ENCODE measurements around the gene HPRT1. TPM values are rescaled to one million over a fixed set of nuclear protein-coding genes. Genes with fewer than 3 reads are reported as not detected.

The HPRT1 gene
- total RNA-seq = 10 to 100 TPM; 96.0 to 96.2 TPM

GRCh38 chrX:134460005-134460861 is at the start of gene HPRT1:
HPRT1 (plus strand) TSS chrX:134460165; CDS start chrX:134460312, 147 bp downstream.
- Mint-ChIP-seq H3K9me3 (no peaks in the 10 kb centered on the region), H3K36me3 (peaks cover 0 to 4% of the 10 kb centered on the region in 2 donors), H3K27ac (peak within 1 kb of the TSS; percentile 82 to 86)
- peak; percentile 96 to 97 for ATAC-seq
- DNase-seq (ENCODE audit: low spot score in 2 of 2) = peak; percentile 69 to 78

GRCh38 chrX:134416087-134416486 is 43.9 kb upstream of the HPRT1 start:
- no peaks in the 10 kb centered on the region for H3K9me3 Mint-ChIP-seq
- H3K36me3 Mint-ChIP-seq = peaks cover 6 to 7% of the 10 kb centered on the region in 2 donors
- no peak for DNase-seq (ENCODE audit: low spot score in 2 of 2)
- no peak overlapping the region for H3K27ac Mint-ChIP-seq
- ATAC-seq = no peak

GRCh38 chrX:134418317-134419113 is 41.5 kb upstream of the HPRT1 start:
- H3K9me3 Mint-ChIP-seq = no peaks in the 10 kb centered on the region
- peaks cover 3 to 7% of the 10 kb centered on the region in 2 donors for H3K36me3 Mint-ChIP-seq
- ATAC-seq (no peak), DNase-seq (ENCODE audit: low spot score in 2 of 2) (no peak)
- no peak overlapping the region for H3K27ac Mint-ChIP-seq

GRCh38 chrX:134419784-134420183 is 40.2 kb upstream of the HPRT1 start:
- H3K27ac Mint-ChIP-seq = no peak overlapping the region
- DNase-seq (ENCODE audit: low spot score in 2 of 2) (no peak), ATAC-seq (no peak)

GRCh38 chrX:134423606-134424005 is 36.4 kb upstream of the HPRT1 start:
- DNase-seq (ENCODE audit: low spot score in 2 of 2) (no peak), ATAC-seq (no peak)
- Mint-ChIP-seq H3K9me3 (no peaks in the 10 kb centered on the region), H3K27ac (no peak overlapping the region), H3K36me3 (no peaks in the 10 kb centered on the region)

More at GRCh38 chrX:134419784-134420183, 40.2 kb upstream of the HPRT1 start:
- H3K36me3 Mint-ChIP-seq = peaks cover 0 to 7% of the 10 kb centered on the region in 2 donors
- H3K9me3 Mint-ChIP-seq = no peaks in the 10 kb centered on the region

DNA sequence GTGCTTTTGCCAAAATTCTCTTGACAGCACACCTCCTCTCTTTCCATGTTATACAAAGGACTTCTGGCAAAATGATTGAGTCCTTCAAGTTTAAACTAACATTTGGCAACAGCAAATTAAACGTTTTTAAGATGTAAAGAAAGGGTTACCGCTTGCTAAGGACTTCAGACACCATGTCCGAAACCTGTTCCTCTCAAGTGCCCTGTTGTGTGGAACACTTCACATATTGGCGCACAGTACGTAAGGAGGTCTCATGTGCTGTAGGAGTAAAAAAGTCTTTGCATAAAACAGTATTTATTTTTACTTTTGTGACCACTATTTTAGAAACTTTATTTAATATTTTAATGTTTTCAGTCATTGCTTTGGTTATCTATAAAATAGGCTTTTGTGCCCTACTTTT is 33.7 kb upstream of the HPRT1 start:
- H3K36me3 Mint-ChIP-seq = no peaks in the 10 kb centered on the region
- DNase-seq (ENCODE audit: low spot score in 2 of 2) (no peak), ATAC-seq (no peak)
- H3K9me3 Mint-ChIP-seq = no peaks in the 10 kb centered on the region
- no peak overlapping the region for H3K27ac Mint-ChIP-seq

GRCh38 chrX:134431894-134432293 is 28.1 kb upstream of the HPRT1 start:
- Mint-ChIP-seq H3K36me3 (peaks cover 5 to 6% of the 10 kb centered on the region in 2 donors), H3K27ac (peak overlapping the region; percentile 44 to 49), H3K9me3 (no peaks in the 10 kb centered on the region)
- DNase-seq (ENCODE audit: low spot score in 2 of 2) (peak in 1 of 2 donors; percentile 2), ATAC-seq (peak; percentile 93 to 99)

GRCh38 chrX:134435894-134436293 is 24.1 kb upstream of the HPRT1 start:
- Mint-ChIP-seq H3K36me3 (peaks cover 5 to 6% of the 10 kb centered on the region in 2 donors), H3K9me3 (no peaks in the 10 kb centered on the region), H3K27ac (peak overlapping the region in 1 of 2 donors; percentile 81)
- no peak for DNase-seq (ENCODE audit: low spot score in 2 of 2)
- ATAC-seq = no peak

DNA sequence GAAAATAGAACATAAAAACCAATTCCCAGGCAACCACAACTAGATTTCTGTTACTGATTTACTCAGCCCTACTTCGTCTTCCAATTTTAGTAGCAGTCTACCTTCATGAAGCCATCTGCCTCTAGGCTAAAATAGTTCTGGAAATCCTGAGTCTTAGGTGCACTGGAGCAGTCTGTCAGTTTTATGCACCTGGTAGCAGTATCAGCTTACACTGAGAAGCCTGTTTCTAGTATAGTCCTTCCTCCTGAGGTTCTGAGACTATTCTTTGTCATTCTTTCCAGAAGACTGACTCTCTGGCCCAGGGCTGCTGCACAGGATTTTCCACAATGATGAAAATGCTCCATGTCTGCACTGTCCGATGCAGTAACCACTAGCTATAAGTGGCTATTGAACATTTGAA is 16.9 kb upstream of the HPRT1 start:
- no peak overlapping the region for H3K27ac Mint-ChIP-seq
- H3K9me3 Mint-ChIP-seq = no peaks in the 10 kb centered on the region
- ATAC-seq (peak; percentile 44 to 72), DNase-seq (ENCODE audit: low spot score in 2 of 2) (no peak)
- H3K36me3 Mint-ChIP-seq = no peaks in the 10 kb centered on the region

DNA sequence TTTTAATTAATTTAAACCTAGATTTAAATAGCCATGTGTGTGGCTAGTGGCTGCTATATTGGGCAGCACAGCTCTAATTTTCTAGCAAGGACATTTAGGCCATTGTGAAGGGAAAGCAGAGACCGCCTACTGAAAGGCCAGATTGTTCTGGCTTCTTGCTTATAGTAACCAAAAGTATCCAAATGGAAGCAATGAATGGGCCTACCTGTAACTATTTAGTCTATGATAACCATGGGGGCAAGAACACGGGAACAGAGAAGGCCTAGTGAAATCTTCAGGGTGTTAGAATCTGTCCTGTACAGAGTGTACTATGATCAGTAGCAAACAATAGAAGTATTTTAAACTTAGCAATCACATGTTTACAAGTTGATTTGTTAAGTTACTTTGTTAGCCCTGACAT is 16.5 kb upstream of the HPRT1 start:
- no peak for DNase-seq (ENCODE audit: low spot score in 2 of 2)
- Mint-ChIP-seq H3K9me3 (no peaks in the 10 kb centered on the region), H3K27ac (no peak overlapping the region), H3K36me3 (no peaks in the 10 kb centered on the region)
- ATAC-seq = no peak

DNA sequence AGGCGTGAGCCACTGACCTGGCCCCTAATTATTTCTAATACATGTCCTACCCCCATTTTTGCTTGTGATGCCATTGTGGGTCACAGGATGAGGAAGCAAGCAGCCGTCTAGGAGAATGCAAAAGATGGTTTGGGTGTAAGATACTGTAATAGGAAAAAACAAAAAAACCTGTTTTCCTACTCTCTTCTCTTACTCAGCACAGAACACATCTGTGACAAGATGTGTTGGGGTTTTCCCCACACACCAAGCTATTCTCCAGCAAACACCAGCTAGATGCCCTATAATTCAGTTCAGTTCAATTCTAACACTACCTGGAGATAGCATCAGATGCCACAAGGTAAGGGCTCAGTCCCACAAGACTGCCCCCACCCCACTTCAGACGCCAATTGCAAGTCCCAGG is 15.3 kb upstream of the HPRT1 start:
- Mint-ChIP-seq H3K27ac (no peak overlapping the region), H3K36me3 (no peaks in the 10 kb centered on the region), H3K9me3 (no peaks in the 10 kb centered on the region)
- ATAC-seq (peak in 1 of 2 donors; percentile 28), DNase-seq (ENCODE audit: low spot score in 2 of 2) (no peak)

- H3K9me3 Mint-ChIP-seq = no peaks in the 10 kb centered on the region
- H3K27ac Mint-ChIP-seq = no peak overlapping the region
- H3K36me3 Mint-ChIP-seq = no peaks in the 10 kb centered on the region
- DNase-seq (ENCODE audit: low spot score in 2 of 2) = no peak
- no peak for ATAC-seq
Measured at GRCh38 chrX:134452596-134452995, 7.4 kb upstream of the HPRT1 start.

DNA sequence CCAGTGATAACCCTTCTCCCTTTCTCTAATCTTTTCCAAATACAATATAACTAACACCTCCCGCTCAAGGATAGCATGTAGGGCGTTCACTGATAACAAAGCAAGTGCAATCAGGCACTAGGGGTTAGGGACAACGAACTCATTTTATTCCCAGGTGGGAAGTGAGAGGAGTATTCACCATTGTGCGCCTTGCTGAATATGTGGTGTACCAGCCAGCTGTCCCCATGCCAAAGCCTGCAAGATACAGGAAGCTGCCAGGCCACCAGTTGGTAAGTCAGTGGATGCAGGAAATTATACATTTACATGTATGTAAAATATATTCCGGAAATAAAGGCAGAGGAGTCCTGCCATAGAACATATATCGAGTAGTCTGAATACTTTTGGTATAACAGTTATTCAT is 6.3 kb upstream of the HPRT1 start:
- no peak for ATAC-seq

GRCh38 chrX:134454506-134454905 is 5.5 kb upstream of the HPRT1 start:
- no peak for DNase-seq (ENCODE audit: low spot score in 2 of 2)
- ATAC-seq = no peak
- Mint-ChIP-seq H3K36me3 (no peaks in the 10 kb centered on the region), H3K9me3 (no peaks in the 10 kb centered on the region), H3K27ac (no peak overlapping the region)

More for the DNA sequence above, 6.3 kb upstream of the HPRT1 start:
- DNase-seq (ENCODE audit: low spot score in 2 of 2) = no peak
- Mint-ChIP-seq H3K36me3 (no peaks in the 10 kb centered on the region), H3K27ac (no peak overlapping the region), H3K9me3 (no peaks in the 10 kb centered on the region)

DNA sequence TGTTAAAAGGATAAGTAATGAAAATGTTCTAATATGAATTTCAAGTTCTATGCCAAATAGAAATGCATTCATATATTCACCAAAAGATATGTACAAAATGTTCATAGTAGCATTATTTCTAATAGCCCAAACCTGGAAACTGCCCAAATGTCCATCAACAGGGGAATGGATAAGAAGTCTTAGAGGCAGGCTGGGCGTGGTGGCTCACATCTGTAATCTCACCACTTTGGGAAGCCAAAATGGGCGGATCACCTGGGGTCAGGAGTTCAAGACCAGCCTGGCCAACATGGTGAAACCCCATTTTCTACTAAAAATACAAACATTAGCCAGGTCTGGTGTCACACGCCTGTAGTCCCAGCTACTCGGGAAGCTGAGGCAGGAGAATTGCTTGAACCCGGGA is 2.3 kb upstream of the HPRT1 start:
- no peak for ATAC-seq
- Mint-ChIP-seq H3K36me3 (peaks cover 0 to 2% of the 10 kb centered on the region in 2 donors), H3K27ac (no peak overlapping the region), H3K9me3 (no peaks in the 10 kb centered on the region)
- DNase-seq (ENCODE audit: low spot score in 2 of 2) = no peak

DNA sequence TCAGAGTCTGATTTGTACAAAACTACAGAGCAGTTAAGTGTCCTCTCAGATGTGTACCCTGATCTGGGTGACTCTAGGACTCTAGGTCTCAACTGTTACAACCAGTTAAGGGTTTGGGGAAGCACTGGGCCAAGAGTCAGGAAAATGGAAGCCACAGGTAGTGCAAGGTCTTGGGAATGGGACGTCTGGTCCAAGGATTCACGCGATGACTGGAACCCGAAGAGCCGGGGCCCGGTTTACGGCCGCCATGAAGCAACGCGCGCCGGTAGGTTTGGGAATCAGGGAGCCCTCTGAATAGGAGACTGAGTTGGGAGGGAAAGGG is 321 bp upstream of the HPRT1 start:
- ATAC-seq (peak; percentile 8 to 15), DNase-seq (ENCODE audit: low spot score in 2 of 2) (no peak)
- no peaks in the 10 kb centered on the region for H3K9me3 Mint-ChIP-seq
- H3K36me3 Mint-ChIP-seq = peaks cover 0 to 4% of the 10 kb centered on the region in 2 donors
- H3K27ac Mint-ChIP-seq = peak overlapping the region; percentile 50 to 70

- H3K27ac Mint-ChIP-seq = peak overlapping the region in 1 of 2 donors; percentile 86
- peaks cover 0 to 4% of the 10 kb centered on the region in 2 donors for H3K36me3 Mint-ChIP-seq
- DNase-seq (ENCODE audit: low spot score in 2 of 2) (no peak), ATAC-seq (no peak)
- no peaks in the 10 kb centered on the region for H3K9me3 Mint-ChIP-seq
Measured at GRCh38 chrX:134460862-134461220, 876 bp downstream of the HPRT1 start.

Measured in activated naive CD4-positive, alpha-beta T cell treated with anti-CD3 and anti-CD28 coated beads, Interleukin-2, amount 50 U/mL, for 72 hours (primary cell).